GM21576 (cell line): ENCODE measurements around the gene PPP1R12C.

Source experiments
- ATAC-seq: cut with Tn5 transposase; IDR thresholded peaks from one replicate; pipeline ENCODE4 v1.9.1; 2021; ENCODE audit warnings: mild to moderate bottlenecking, moderate library complexity; ENCODE audit not compliant: unreplicated experiment

PPP1R12C gene

GRCh38 chr19:55046975-55047622 is 70.3 kb downstream of the PPP1R12C start:
- ATAC-seq: no peak

GRCh38 chr19:55044771-55045716 is 72.4 kb downstream of the PPP1R12C start:
- ATAC-seq: no peak

- ATAC-seq: no peak
Measured at GRCh38 chr19:55044286-55044685, 73.2 kb downstream of the PPP1R12C start.

GRCh38 chr19:55042688-55043087 is 74.7 kb downstream of the PPP1R12C start:
- ATAC-seq: no peak

- no peak for ATAC-seq
Measured at GRCh38 chr19:55042344-55042678, 75.1 kb downstream of the PPP1R12C start.

GRCh38 chr19:55041627-55042343 is 75.7 kb downstream of the PPP1R12C start:
- no peak for ATAC-seq

GRCh38 chr19:55041244-55041626 is 76.2 kb downstream of the PPP1R12C start:
- no peak for ATAC-seq
